ENCODE results near the gene RIMS4.
"Not testable (repeated sequence)": the region's sequence is repeated elsewhere in the genome, so short reads cannot be mapped to it uniquely, and the experiment has no call there.

Gene RIMS4

DNA sequence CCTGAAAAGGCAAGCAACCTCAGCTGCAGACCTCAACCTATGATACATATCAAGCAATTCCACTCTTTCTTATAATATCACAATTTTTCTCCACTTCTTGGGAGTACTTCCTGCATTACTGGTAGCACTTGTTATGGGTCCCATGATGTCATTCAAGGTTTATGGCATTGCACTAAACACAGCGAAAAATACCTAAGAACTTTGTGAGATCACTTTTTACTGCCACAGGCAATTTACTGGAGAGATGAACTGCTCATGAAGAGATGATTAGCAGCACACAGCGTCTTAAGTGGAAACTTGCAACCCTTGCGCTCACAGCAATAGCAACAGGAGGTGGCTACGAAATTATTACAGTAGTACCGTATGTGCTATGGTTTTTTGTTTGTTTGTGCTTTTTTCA is 19.3 kb upstream of the RIMS4 start:
- DNase-seq = no peak

DNA sequence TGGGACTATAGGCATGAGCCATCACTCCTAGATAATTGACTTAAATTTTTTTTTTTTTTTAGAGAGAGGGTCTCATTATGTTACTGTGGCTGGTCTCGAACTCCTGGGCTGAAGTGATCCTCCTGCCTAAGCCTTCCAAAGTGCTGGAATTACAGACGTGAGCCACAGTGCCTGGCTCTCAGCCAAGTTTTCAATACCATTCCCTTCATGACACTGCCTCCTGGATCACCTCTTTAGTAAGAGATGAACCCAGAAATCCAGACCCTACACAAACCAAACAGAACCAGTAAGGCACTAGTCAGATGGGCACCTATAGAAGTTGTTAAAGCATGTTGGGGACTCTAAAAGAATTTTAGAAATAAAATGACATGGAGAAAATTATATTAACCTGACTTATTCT is 18.3 kb upstream of the RIMS4 start:
- no peak for DNase-seq

DNA sequence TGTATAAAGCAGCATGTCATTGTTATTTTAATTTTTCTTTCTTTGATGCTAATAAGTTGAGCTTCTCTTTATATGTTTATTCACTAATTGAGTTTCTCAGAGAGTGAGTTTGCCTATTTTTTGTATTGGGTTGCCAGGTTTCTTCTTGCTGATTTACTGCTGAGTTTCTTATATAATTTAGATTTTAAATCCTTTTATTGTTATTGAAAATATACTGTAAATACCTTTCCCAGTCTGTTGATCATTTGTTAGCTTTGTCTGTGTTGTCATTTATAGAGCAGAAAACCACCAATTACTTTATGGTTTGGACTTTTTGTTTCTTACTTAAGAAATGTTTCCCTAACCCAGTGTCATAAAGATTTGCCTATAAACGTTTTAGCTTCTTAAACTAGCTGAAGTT is 17.1 kb upstream of the RIMS4 start:
- DNase-seq = no peak

DNA sequence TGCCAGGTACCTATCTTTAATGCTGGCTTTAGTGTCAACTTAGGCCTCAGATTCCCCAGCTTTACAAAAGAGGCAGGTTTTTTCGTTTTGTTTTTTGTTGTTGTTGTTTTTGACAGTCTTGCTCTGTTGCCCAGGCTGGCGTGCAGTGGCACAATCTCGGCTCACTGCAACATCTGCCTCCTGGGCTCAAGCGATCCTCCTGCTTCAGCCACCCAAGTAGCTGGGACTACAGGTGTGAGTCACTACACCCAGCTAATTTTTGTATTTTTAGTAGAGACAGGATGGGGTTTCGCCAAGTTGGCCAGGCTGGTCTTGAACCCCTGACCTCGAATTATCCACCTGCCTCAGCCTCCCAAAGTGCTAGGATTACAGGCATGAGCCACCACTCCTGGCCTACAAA is 11.2 kb upstream of the RIMS4 start:
- DNase-seq = not testable (repeated sequence)

DNA sequence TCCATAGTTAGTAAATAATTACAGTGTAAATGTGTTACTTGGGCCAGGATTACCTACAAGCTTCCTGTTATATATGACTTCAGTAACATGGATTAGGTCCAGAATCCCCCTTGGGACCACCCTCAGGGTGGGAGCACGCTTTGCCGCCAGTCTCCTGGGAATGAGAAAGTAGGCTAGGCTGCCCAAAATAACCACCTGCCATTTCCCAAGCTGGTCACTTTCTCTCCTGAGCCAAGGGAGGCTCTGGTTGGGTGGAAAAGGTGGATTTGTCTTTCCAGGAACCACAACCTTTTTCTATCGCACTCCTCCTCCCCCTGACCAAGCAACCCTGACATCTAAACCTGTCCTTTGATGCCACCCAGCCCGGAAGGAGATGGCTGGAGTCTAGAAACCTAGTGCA is 9.6 kb upstream of the RIMS4 start:
- no peak for DNase-seq

DNA sequence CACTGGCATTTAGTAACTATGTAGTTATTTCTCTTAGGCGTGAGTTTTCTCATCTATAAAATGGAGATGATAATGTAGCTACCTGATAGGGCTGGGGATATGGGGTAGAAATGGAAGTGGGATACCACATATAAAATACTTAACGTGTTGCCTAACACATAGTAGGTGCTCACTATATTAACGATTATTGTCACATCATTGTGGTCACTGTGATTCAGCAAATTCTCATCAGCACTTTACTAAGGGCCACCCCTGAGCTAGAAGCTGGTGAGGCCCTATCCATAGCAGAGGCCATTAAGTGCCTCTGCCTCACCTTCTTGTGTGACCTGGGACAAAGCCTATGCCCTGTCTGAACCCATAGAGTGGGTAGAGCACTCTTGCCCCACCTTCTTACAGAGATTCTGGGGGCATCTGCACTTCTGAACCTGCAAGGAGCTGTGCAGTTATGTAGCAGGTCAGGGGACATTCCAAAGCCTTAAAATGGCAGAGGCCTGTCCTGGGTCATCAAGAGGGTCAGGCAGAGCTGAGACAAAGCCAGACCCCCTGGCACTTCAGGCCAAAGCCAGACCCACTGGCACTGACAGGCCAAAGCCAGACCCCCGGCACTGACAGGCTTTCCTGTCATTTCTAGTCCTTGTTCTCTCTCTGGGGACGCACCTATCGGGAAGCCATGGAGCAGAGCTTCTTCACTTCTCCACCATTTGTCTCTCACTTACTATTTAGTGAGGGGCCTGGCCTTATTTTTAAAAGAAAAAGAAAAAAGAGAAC is 7.0 kb upstream of the RIMS4 start:
- DNase-seq = no peak

DNA sequence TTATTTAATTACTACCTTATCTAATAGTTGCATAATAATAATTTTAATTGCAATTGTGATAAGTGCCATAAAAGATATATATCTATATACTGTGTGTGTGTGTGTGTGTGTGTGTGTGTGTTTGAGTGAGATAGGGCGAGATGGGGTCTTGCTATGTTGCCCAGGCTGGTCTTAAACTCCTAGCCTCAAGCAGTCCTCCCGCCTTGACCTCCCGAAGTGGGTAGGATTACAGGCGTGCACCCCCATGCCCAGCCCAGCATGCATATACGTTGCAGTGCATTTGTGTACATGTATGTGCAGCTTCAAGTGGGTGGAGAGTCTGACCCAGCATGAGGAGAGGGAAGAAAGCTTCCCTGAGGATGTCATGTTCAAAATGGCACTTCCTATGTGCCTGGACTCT is 4.6 kb upstream of the RIMS4 start:
- no peak for DNase-seq

DNA sequence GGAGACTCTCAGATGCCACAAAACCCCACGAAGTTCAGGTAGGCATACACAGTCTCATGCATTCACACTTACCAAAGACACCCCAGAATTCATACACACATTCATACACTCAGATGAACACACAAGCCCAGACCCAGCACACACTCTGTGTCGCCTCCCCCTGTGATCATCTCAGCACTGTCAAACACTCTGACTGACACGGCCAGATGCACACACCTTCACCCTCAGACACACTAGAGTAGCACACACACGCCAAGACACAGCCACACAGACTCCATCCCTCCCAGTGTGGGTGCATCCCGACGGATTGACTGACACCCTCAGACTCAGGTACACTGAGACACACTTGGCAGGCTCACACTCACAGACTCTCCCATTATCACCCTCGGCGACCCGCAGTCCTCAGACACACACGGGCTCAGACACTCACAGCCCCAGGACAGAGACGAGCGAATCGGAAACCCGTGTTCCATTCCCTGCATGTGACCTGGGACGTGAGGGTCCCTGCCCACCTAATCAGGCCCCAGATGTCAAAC is 872 bp upstream of the RIMS4 start:
- no peak for DNase-seq

DNA sequence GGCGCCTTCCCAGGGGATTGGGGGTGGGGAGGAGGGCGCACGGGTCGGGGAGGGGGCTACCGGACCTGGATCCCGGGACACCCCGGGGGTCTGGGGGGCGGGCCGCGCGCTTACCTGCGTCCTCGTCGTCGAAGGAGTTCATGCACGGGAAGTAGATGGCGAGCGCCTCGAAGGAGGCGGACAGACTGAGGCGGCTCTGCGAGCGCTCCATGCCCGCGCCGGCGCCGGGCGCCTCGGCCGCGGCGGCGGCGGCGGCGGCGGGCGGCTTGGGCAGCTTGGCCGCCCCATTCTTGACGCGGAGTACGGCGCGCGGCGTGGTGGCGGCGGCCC is 320 bp downstream of the RIMS4 start:
- DNase-seq = no peak

DNA sequence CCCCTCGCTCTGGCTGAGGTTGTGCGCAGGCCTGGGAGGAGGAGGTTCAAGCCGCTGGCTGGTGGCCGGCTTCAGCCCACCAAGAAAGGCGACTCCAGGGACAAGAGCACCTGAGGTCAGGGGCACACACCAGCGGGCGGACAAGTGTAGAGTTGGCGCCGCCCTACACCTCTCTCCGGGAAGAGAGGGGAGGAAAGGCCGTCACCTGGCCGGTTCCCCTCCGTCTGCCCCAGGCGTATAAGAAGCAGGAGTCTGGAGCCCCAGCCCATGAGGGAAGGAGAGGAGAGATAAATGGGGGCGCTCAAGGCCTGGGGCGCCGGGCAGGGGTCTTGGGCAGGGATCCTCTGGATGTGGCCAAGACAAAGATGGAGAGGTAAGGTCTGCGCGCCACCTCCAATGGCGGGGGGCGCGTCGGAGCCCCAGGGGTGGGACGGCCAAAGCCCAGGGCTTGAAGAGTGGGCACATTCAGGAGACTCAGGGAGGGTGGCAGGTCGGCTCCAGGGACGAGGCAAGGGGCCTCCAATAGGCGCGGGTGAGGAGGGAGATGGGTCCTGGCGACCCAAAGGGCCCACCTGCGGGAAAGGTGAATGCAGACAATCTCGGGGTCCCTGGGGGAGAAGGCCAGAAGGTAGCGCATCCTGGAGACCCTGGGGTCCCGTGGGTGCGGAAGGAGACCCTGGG is 826 bp downstream of the RIMS4 start:
- no peak for DNase-seq

DNA sequence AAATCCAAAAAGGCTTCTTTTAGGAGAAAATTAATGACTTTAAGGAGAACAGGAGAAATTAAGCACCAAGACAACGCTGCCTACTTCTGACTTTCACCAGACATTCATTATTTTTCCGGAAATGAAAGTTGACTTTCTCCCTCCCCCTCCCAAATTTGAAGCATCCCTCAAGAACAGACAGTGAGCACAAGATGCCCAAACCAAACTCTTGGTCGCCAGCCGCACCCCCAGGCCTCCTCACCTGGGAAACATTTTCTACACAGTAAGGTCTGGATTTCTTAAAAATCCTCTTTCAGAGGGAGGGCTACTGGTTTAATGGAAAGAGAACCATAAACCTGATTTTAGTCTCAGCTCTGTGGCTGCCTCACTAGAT is 2.7 kb downstream of the RIMS4 start:
- DNase-seq = no peak

DNA sequence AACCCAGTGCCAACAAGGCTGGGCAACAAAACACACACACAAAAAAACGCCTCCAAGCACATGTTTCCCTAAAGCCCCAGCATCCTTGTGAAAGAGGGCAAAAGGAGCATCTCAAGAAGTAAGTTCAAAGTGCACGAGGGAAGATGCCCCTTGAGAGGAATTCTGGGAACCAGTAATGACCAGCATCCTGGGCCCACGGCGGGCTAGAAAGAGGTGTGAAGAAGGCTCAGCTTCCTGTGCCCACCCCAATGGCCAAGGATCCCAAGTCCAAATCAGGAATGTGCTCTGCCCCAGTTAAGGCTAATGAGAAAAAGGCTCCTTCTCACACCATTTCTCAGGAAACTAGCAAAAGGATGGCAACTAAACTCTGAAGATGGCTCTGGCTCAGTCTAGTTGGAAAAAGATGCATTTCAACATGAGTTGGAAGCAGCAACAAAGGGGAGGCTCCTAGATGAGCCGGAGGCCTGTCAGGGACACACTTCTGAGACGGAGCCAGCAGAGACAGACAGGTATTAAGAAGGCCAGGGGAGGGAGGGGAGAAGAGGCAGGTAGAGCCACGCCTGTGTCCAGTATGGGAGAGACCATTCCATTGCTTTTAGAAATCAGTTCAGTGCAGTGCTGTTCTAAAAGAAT is 3.2 kb downstream of the RIMS4 start:
- DNase-seq = no peak

DNA sequence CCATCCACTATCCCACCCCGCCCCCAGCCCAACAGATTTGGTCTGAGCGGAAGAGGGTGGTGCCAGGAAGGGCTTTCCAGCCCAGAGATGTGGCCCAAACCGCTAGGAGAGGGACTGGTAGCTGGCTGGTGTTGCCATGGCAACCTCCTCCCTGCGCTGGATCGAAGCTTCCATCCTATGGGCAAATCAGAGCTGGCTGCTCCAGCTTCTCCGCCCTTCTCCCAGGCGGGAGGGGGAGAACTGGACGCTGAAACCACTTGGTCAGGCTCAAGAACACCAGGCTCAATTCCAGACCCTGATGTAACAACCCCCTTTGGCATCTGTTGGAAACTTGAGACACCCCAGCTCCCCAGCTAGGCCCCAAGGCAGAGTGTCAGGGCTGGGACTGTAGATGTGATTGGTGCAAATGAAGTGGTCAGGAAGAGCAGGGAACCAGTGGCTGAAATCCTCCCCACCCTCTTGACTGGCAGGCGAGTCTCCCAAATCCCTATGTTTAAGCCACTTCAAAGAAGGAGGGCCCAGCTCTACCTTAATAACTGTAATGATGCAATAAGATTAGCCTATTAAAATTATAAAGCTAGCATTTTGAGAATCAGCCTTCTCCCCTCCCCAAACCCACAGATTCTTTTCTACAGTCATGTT is 4.2 kb downstream of the RIMS4 start:
- DNase-seq = no peak

DNA sequence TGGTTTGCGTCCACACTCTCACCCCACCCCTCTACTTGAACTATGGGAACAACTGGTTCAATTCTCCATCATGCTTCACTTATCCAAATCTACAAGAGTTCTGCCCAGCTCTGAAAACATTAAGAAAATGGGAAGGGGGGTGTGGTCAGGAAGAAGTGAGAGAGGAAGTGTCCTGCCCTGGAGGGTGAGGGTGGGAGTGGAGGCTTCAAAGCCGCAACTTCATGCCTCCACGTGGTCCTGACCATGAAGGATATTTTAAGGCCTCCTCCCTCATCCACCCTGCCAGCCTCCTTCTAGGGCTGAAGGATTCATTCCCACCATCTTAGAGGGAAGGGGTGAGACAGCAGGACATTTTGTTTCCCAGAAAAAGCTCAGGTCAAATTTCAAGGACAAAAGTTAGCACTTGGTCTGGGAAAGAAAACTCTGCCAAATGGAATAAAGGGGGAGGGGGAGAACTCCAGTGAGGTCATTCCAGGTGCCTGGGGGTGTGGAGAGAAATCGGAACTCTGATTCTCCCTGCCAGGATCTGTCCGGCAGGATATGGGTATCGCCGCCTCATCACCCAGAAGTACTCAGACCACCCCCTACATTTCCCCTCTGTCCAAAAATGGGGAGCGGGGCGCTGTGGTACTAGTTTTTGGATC is 4.9 kb downstream of the RIMS4 start:
- DNase-seq = no peak

DNA sequence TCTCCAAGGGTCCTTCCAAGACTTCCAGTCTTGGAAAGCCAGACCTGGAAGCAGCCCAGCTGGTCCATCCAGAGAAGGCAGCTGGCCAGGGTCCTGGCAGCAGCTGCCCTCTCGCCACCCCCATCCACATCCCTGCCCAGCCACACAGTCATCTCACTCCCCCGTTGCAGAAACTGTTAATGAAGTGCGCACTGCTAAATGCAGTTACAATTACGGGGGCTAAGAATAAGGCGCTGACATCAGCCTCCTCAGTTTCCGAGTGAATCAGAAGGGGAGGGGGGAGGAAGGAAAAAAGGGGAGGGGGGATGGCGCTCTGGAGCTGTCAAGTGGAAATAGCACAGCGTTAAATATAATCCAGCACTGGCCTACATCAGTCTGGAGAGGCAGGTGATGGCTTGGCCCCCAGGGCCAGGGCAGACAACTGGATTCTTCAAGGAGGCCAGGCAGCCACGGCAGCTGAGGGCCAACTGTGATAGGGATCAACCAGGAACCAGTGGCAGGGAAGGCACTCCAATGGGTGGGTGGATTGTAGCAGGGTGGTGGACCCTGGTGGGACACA is 6.9 kb downstream of the RIMS4 start:
- DNase-seq = no peak

DNA sequence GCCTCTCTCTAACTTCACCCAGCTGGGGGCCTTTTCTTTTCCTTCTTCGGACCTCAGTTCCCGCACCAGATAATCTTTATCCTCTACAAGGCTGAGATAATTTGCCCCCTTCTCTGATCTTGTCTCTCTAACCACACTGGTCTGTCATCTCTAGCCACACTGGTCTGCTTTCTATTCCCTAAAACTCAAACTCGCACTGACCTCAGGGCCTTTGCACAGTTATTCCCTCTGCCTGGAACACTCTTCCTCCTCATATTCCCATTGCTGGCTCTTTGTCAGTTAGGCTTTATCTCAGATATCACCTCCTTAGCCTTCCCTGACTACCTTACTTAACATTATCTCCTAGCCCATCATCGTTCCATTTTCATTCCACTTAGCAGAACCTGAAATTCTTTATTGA is 7.6 kb downstream of the RIMS4 start:
- DNase-seq = no peak

DNA sequence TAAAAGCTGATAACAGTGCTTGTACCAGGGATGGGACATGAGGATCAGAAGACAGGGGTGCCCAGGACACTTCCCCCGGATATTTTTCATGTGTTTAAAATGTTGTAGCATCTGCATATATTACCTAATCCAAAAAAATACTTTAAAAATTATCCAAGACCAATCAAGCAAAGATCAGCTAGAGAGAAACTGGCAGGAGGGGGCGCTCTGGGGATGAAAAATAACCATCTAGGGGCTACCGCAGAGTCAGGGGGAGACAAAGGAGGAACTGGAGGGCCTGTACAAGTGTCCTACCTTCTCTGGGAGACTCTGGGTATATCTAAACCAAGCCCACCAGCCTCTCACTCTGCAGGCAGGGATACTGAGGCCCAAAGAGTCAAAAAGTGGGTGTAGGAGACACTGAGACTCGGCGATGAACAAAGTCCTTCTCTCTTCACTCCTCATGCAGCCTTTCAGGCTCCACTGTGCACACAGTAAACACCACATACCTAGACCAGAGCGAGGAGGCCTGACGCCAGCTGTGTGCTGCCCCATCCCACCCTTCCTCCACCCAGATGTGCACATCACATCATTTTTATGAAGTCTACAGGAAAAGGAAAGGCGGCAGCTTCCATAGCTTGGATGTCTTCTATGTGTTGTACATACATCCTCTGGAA is 9.8 kb downstream of the RIMS4 start:
- no peak for DNase-seq

DNA sequence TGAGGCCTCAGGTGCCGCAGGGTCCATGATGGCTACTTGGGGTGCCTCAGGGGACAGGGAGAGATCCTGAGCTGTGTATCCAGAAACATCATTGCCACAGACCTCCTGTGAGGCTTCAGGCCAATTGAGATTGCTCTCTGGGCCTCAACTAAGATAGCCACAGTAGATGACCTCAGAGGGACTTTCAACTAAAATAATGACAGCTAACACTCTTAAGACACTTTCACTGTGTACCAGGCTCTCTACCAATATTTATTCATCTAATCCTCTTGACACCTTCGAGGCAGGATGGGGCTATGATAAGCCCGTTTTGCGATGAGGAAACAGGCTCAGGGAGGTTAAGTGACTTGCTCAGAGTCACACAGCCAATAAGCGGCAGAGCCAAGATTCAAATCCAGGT is 10.7 kb downstream of the RIMS4 start:
- no peak for DNase-seq

DNA sequence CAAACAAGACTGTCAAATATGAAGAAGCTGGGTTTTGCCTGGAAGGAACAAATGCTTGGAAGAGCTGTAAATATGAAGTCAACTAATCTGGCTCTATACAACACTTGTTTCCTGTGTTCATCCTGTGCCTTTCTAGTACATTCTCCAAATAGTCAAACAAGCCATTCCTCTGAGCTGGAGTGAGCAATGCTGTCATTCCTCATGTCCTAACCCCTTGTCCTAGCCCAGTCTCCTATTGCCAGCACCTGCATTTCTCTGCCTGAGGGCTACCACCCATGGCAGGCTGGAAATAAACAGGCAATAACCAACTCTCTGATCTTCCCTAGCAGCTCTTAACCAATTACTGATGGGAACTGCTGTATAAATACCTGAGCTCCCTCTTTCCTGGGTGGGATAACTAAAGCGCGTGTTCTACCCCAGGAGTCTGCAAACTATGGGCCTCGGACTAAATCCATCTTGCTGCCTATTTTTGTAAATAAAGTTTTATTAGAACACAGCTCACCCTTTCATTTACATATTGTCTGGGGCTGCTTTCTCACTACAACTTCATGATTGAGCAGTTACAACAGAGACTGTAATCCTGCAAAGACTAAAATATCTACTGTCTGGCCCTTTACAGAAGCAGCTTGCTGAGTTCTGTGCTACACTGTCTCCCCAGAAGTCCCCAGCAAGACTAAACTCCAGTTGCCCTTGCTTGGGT is 13.4 kb downstream of the RIMS4 start:
- DNase-seq = no peak

DNA sequence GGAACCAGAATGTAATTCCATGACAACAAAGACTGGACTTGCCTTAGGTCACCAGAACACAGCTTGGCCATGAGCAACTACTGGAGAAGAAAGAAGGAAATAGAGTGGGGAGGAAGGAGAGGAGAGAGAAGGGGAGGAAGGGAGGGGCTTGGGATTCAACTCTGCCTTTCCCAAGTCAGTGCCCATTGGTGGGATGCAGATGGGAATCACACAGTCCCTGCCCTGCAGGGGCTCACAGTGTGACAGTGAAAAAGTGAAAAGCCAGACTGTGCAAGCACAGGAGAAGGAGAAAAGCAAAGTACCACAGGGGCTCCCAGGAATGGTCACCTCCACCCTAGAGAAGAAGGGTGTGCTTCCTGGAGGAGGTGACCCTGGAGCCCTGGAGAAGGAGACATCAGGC is 14.0 kb downstream of the RIMS4 start:
- no peak for DNase-seq

DNA sequence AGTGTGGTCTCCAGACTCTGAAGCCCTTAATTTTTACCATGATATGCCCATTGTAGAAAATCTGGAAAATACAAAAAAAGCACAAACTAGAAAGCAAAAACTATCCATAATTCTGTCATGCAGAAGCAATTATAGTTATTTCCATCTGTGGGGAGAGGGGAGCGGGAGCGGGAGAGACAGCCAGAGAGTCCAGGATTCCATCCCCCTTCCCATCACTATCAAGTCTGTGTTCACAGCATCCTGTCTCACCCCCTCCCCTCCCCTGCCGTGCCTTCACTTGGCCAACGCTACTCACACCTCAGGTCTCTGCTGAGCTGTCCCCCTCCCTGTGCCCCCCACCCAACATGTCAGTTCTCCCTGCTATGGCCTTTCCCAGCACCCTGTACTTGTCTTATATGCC is 14.5 kb downstream of the RIMS4 start:
- DNase-seq = no peak

DNA sequence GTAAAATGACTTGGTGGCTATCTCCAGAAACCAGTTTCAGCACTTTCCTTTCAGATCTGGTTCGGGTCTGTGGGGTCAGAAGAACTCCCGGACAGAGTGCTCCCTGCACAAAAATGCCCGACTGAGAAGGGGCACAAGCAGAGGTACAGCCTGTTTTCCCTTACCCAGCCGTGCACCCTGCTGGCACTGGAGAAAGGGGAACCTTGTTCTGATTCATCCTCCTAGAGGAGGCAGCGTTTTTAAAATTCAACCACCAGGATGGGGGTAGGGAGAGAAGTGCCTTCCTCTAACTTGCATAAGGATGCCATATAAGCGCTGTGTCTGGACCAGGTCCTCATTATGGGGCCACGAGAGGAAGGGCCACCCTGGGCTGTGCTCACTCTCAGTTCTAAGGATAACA is 17.6 kb downstream of the RIMS4 start:
- DNase-seq = no peak

All from GOT3 (cell line).